HG03354 (cell line): Measurements from ENCODE around the gene GNL2.
"Not testable (repeated sequence)": the region's sequence is repeated elsewhere in the genome, so short reads cannot be mapped to it uniquely, and the experiment has no call there.

Experiments
- ATAC-seq: cut with Tn5 transposase; IDR thresholded peaks from one replicate; pipeline ENCODE4 v1.9.1; 2021; ENCODE audit warnings: mild to moderate bottlenecking; ENCODE audit not compliant: unreplicated experiment, poor library complexity, severe bottlenecking

GNL2 gene

DNA sequence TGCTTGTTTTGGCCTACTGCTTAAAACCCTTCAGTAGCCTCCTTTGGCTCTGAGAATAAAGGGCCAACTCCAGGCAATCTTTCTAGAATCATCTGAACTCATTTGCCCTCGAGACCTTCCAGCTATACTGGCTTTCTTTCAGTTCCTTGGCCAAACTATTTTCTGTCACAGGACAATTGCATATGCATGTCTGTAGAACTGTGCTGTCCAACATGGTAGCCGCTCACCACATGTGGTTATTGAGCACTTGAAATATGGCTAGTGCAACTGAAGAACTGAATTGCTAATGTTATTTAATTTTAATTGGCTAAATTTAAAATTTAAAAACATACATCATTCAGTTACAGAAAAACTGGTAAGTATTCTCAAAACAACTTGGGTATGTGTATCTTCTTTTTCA lies 14.3 kb upstream of the GNL2 start:
- no peak for ATAC-seq

DNA sequence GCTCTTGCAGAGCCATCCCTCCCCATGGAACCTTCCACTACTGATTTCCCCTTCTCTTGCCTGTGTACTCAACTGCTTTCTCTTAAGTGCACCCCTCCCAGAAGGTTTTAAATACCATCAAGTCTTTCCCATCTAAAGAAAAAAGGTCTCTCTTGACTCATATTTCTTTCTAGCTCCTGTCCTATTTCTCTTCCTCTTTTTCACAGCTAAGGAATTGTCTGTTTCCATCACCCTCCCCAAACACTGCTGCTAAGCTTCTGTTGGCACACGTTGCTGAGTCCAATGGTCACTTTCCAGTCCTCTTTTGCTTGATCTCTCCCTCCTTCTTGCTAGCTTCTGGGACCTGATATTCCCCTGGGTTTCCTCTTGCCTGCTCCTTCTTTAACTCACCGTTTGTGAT lies 13.3 kb upstream of the GNL2 start:
- no peak for ATAC-seq

DNA sequence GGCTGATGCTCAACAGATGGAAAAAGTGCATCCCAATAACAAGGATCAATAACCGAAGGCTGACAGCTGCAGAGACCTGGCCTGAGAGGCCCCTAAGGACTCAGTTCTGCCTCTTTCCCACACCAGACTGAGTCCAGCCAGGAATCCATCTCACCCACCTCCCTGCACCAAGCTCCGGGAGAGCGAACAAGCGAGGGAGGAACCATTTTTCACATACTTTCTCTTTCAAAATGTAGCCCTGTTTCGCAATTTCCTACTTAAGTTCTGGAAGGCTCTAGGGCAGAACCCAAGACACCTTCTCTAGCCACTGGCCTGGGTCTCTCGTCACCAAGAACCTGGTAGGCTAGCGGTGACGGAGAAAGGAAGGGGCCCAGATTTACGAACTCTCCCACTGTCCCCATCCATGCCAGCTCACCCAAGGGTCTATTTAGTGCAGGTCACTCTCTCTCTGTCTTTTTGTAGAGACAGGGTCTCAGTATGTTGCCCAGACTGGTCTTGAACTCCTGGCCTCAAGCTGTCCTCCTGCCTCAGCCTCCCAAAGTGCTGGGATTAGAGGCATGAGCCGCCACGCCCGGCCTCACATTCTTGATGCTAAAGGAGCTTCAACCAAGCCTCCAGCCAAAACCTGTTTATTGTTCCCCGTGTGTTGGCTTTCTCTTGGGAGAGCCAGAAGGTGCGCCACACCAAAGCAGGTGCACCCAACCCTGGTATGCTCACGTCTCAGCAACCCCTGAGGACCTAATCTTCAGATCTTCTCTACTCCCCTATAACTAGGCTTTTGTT lies 10.9 kb upstream of the GNL2 start:
- no peak for ATAC-seq

DNA sequence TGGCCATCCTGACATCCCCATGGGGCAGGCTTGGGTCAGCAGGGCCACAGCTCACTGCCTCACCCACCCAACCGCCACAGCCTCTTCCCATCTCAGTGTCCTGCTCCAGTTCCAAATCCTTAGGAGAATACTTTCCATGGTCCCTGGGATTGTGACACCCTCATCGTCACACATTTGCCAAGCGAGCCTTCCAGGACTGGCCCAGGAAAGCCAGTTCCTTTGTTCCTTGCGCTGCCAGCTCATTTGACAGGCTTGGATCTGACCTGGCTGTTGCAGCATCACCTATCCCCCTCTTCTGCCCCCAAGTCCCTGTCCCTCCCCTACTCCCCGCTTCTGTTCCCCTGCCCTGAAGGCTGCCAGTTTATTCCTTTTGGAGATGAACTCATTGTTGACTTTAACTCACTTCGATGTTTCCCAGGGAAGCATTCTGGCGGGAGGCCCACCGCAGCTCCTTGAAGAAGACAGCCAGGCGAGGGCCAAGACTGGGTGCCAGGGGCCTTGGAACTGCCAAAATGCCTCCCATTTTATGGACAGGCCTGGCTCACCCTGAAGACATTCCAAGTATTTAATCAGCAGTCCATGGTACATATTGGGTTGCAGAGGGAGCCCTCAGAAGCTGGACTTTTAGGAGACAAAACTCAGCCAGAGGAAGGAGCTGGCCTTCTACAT lies 10.2 kb upstream of the GNL2 start:
- ATAC-seq: no peak

DNA sequence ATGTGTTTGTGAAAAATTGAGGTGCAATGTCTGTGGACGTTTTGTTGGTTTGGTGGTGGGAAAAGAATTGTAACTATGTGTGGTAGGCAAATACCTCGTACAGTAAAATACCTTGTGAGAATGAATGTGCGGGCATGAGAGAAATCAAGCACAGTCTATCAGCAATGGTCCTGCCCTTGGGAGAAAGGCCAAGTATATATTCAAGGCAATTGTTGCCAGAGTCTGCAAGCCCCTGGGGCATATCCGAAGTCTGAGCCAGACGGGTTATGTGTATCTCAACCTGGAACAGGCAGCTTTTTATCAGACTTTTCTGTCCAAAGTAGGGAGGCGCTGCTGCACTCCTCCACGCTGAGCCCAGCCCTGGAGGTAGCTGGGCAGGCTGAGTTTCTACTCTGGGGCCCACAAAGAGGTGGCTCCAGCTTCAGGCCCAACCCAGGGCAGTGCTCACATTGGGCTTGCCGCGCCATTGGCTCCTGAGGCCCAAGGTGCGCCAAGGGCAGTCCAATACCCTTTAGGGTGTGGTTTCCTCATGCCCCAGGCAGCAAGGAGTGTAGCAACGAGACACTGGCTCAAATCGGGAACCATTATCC lies 9.4 kb upstream of the GNL2 start:
- ATAC-seq: no peak

DNA sequence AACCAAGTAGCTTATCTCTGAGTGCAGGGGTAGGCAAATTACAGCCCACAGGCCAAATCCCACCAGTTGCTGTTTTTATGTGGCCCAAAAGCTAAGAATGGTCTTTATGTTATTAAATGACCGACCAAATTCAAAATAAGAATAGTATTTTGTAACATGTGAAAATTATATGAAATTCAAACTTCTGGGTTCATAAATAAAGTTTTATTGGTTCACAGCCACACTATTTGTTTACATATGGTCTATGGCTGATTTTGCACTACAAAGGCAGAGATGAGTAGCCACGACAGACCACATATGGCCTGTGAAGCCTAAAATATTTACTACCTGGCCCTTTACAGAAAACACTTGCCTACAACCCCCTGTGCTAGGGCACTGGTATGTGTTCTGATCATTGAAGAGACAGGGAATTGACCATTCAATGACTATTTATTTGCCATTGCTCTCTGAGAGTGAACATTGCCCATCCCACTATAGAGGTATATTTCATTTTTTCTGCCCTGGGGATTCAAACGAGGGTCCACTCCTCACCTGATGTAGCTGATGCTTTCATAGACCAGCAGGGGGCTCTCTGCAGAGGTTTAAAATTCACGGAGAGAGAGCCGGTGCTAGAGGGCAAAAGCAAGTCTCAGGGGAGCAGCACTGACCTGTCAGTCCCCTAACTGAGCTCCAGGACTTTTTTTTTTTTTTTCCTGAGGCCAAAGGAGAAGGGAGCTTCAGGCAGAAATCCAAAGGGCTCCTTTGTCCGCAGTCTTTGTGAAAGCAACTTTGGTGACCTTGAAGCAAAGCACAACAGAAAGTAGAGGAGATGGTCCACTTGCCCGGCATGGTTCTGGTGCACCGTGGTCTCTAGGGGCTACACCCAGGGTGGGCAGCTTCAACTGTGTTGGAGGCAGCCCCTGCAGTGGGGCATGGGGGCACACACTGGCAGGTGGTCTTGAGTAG lies 7.3 kb upstream of the GNL2 start:
- no peak for ATAC-seq

DNA sequence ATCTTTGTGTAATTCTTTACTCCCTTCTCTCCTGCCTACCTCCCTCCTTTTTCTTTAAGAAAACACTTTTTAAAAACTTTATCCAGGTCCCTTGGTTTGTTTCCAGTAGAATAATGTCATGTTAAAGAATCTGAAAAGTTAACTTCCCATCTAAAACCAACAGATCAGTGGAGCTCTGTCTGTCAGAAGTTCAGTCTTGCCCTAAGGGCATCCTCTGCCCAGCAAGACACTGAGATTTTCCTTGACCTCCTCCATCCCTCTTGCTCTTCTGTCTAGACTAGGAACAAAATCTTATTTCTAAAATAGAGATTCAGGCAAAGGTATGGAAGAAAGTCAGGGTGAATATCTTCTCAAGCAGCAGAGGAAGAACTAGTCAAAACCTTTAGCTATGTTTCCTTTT lies 5.7 kb upstream of the GNL2 start:
- ATAC-seq: no peak

DNA sequence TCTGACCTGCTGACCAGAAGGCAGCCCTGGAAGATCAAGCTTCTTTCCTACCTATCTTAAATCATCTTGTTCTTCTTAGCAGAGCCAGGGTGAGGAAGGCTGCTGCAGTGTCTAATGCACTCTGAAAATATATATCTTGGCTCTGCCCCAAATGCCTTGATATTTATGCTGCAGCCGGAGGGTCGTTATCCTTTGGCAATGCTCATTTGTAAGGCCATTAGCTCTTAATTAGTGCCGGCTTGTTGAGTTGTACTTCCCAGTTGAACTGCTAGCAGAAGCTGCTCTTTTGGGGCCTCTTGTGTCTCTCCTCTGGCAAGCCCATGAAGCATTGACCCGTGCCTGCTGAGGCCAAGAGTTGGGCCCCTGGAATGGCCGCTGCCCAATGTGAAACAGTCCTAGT lies 4.2 kb upstream of the GNL2 start:
- ATAC-seq: no peak

DNA sequence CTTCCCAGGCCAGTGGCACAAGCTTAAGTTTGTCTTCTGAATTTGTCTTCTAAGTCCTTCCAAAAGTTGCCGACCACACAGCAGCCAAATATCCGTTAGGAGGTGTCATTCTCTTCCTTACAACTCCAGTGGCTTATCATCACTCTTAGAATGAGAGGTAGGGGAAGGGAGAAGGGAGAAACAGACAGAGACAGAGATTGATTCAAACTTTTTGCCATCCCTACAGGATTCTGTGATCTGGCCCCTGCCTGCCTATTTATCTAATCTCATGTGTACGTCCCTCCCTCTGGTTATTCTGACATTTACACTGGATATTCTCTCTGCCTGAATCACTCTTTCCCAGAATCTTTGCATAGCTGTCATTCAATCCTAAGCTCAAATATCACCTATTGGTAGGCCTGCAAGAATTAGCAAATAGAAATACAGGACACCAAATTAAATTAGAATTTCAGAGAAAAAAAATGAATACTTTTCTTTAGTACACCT lies 488 bp upstream of the GNL2 start:
- no peak for ATAC-seq

DNA sequence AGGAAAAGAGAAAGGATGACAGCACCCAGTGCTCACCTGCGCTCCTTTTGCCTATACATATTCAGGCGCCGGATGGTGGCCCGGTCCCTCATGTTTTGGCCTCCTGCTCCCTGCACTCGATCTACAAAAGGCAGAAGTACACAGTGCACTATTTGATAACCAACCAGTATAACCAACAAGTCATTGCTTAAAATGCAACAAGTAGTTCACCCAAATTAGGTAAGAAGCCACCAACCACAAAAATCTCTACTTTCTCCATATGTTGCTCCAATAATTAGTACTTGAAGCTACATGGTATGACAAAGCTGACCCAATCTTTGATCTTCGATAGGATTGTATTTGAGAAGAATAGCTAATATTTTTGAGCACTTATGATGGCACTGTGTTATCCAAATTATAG lies 2.0 kb downstream of the GNL2 start:
- ATAC-seq: no peak

DNA sequence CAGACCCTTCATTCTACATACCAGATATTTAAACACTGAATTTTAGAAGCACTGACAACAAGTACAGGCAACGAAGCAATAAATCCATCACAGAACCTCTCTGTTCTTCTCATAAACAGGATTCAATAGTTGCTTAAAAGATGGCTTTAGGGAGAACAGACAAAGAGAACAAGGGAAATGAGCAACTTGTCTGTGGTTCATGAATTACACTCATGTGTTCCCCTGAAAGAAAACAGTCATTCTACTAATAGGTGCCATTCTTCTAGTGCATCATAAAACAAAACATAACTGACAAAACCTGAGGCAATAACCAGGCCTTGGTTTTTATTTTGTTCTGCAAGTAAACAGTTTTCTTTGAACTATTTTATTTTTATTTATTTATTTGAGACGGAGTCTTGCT lies 6.8 kb downstream of the GNL2 start:
- ATAC-seq: no peak

DNA sequence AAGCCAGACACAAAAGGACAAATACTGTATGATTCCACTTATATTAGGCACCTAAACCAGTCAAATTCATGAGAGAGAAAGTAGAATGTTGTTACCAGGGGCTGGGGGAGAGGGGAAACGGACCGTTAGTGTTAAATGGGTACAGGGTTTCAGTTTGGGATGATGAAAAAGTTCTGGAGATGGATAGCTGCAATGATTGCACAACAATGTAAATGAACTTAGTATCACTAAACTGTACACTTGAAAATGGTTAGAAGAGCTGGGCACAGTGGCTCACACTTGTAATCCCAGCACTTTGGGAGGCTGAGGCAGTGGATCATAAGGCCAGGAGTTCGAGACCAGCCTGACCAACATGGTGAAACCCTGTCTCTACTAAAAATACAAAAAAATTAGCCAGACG lies 11.2 kb downstream of the GNL2 start:
- not testable (repeated sequence) for ATAC-seq

DNA sequence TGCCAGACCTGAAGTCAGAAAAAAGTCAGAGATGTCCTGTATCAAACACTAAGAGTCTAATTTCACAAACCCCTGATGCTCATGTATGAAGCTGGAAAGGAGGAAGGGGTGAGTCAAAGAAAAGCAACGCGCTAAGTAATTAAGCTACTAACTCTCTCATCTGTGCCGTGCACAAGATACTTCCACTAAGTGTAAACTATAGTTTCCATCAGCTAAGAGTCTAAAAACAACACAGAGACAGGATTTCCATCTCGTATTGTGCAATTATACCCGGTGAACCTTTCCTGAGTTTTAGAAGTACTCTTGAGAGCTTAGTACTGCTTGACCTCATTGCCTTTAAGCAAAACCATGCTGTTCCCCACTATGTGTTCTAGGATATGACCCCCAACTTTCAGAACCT lies 20.0 kb downstream of the GNL2 start:
- no peak for ATAC-seq

DNA sequence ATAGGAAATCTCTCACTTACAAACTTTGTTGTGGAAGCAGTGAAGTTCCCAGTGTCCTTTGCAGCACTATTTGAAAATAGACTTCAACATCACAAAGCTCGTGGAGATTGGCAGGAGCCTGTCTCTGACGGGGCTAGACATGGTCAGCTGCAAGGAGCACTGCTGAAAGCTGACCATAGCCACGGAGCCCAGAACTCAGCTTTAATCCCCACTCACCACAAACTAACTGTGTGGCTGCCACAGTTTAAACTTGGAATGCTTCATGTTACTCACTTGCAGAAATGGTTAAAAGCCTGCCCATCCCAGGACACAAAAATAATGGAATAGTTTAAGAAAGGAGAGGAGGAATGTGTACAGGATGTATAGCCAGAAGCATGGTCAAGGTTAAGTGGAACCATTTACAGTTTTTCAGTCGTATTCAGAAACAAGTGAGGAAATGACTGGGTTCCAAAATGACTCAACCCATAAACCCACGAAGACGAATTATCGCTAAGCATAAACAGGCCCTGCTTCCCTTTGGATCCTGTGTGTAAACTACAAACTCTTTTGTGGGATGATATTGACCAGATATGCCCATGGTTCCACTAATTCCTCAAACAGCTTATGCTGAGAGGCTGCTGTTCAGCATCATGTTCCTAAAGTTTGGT lies 20.8 kb downstream of the GNL2 start:
- ATAC-seq: no peak

DNA sequence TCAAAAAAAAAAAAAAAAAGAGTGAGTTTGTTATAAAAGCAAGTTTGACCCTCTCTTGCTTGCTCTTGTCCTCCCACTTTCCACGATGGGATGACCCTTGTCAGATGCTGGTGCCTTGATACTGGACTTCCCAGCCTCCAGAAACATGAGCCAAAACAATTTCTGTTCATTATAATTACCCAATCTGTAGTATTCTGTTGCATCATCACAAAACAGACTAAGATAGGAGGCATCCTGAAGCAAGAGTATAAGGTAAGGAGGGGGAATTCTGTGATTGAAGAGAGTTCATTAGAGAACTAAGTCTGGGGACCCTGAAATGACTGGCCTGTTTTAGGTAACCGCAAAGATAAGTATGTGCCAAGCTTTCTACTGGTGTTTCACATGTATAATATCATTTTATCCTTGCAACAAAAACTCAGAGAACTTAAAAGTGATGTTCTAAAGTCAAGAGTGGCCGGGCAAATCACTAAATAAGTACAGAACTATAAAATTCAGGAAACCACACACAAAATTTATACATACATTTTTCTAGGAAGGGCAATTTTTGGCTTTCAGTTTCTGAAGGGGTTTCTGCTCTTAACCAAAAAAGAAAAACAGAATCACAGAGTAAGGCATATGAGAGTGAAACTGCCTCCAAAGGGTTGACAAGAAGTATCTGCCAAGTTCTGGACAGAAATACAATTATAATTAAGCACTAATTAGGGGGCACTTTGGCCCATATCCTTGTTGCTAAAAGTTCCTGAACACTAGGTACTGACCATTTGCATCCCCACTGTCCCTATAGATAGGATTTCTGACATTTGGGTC lies 25.0 kb downstream of the GNL2 start:
- no peak for ATAC-seq

DNA sequence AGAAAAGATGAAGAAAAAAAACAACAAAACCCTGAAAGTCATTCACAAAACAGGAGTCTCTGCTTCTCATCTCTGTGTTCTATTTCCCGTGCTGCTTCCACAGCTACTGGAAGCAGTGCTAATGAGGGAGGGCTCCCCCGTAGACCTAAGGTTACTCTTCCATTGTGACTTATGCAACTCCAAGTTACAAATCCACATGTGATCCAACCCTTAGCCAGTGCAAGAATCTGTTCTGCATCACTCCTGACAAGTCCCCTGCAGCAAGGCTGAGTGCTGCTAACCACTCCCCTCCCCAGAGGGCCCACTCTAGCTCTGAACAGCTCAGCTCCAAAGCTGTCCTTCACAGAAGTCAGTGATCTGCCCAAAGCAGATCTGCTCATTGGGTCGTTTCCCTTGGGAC lies 28.7 kb downstream of the GNL2 start:
- ATAC-seq: no peak

DNA sequence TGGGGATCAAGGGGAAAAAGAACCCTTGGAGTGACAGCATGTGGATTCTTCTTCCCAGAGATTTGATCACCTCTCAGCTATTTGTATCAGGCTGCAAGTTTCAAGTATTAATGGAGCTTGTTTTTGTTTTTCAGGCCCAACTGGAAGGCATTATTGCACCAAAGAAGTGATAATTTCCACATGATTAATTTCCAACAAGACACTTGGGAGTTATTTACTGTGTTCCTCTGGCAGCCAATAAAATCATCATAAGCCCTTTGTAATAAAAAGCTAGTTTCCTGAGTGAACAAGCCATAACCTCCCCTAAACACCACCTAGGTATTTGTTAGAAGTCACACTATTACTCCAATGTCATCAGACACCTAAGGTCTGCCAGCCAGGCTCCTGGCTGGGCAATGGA lies 30.8 kb downstream of the GNL2 start:
- ATAC-seq: no peak

DNA sequence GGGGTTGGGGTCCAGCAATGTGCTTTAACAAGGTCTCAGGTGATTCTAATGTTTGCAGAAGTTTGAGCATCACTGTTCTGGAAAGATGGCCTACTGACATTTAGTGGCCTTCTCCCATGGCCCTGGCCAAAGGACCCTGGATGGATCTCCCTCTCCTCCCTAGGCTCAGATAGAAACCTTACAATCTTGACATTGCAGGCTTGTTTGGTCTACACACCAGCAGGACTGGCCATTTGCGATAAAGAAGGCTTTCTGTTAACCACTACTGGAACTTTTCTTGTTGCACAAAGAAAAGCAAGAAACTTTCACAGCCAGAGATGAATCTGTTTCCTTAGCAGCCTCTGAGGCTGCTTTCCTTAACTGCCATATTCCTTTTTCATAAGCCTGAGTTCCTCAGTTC lies 32.8 kb downstream of the GNL2 start:
- ATAC-seq: no peak
